ENCODE measurements around the gene SCAMP2. TPM values are rescaled to one million over a fixed set of nuclear protein-coding genes. Genes with fewer than 3 reads are reported as not detected.

SCAMP2 gene
- total and polyA plus RNA-seq, 2 donors (not counting 1 experiment from before 2014, with no cell fraction given): 85.1 to 105 TPM

DNA sequence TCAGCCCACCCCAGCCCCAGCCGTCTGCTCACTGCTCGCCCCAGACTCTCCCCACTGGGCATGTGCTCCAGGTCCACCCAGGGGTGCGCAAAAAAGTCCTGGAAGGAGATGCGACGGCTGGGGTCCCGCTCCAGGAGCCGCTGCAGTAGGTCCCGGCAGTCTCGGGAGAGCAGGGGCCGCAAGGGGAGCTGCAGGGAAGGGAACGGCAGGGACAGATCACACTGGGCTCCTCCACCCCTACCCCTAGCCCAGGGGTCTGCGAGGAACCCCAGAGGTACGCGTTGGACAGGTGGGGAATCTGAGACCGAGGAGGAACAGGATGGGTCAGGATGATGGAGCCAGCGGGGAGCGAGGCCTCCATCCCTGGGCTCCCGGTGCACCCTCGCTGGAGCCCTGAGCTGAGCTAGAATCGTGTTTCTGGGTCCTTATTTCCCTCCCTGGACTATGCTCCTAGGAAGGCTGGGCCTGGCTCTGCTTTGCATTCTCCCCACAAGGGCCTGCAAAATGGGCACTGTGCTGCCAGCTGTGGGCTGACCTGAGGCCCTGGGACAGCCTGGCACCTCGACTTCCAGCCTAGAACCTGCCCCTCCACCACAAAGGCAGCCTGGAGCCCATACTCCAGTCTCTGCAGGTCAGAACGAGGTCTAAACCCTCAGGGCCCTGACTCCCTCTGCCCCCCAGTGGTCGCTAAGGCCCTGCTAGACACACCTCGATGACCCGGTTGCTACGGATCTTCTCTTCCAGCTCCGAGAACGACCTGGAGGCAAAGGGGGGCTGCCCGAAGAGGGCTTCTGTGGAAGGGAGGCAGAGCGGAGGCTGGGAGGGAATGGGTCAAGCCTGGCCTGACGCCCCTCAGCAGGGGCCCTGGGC is 33.4 kb downstream of the SCAMP2 start:
- intact Hi-C loops (cut with micrococcal nuclease): loop anchor here (5.0 kb wide), 1 partner anchor 52 kb away; no protein-coding TSS in a partner anchor
- Histone ChIP-seq H3K9ac (ENCODE audit: low read length) (no peak overlapping the region), H3K27me3 (replicated peaks in 1 of 4; ENCODE audit: control extremely low read depth in 1 of 4, control insufficient read depth in 3 of 4, insufficient read depth in 4 of 4, low read length in 3 of 4) (no peaks in the 10 kb centered on the region), H3K79me2 (ENCODE audit: control insufficient read depth, insufficient read depth, low read length) (peaks cover 7% of the 10 kb centered on the region), H3K4me2 (replicated peaks; ENCODE audit: low read depth, low read length, poor library complexity, severe bottlenecking) (no peak overlapping the region), H3K27ac (ENCODE audit: low read length in 2 of 2) (no peak overlapping the region), H3K4me1 (ENCODE audit: control insufficient read depth in 2 of 2, insufficient read depth in 2 of 2, low read length in 2 of 2) (peaks cover 16 to 28% of the 10 kb centered on the region in 2 donors), H2AFZ (ENCODE audit: insufficient read depth, low read depth, low read length, poor library complexity, severe bottlenecking) (no peak overlapping the region), H3K36me3 (replicated peaks in 1 of 2; ENCODE audit: control extremely low read depth in 1 of 2, control insufficient read depth in 1 of 2, extremely low read depth in 1 of 2, insufficient read depth in 2 of 2, low read length in 1 of 2) (peaks cover 0 to 10% of the 10 kb centered on the region in 2 experiments), H3K4me3 (ENCODE audit: control extremely low read depth in 1 of 5, extremely low read depth in 1 of 5, insufficient read depth in 1 of 5, low read depth in 2 of 5, low read length in 4 of 5) (no peak overlapping the region), H4K20me1 (ENCODE audit: control insufficient read depth, insufficient read depth, low read length, poor library complexity, severe bottlenecking) (no peaks in the 10 kb centered on the region), H3K9me3 (ENCODE audit: control extremely low read depth in 1 of 3, control insufficient read depth in 2 of 3, insufficient read depth in 1 of 3, low read length in 2 of 3) (no peaks in the 10 kb centered on the region)
- no peak for DNase-seq
- CTCF ChIA-PET: interaction anchor here (0.9 to 10.2 kb wide), 4 partner anchors 18 to 69 kb away, joined by 3 to 98 read pairs (median 4); no protein-coding TSS in a partner anchor
- Mint-ChIP-seq H3K4me1 (peaks cover 30% of the 10 kb centered on the region), H3K4me3 (no peak overlapping the region), H3K27ac (no peak overlapping the region), H3K27me3 (no peaks in the 10 kb centered on the region), H3K9me3 (ENCODE audit: insufficient read depth) (no peaks in the 10 kb centered on the region)
- POLR2A ChIA-PET: no interaction called here
- TF ChIP-seq, protein P1, sequence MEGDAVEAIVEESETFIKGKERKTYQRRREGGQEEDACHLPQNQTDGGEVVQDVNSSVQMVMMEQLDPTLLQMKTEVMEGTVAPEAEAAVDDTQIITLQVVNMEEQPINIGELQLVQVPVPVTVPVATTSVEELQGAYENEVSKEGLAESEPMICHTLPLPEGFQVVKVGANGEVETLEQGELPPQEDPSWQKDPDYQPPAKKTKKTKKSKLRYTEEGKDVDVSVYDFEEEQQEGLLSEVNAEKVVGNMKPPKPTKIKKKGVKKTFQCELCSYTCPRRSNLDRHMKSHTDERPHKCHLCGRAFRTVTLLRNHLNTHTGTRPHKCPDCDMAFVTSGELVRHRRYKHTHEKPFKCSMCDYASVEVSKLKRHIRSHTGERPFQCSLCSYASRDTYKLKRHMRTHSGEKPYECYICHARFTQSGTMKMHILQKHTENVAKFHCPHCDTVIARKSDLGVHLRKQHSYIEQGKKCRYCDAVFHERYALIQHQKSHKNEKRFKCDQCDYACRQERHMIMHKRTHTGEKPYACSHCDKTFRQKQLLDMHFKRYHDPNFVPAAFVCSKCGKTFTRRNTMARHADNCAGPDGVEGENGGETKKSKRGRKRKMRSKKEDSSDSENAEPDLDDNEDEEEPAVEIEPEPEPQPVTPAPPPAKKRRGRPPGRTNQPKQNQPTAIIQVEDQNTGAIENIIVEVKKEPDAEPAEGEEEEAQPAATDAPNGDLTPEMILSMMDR (IDR thresholded peaks at IDR 0.05): no peak
- TF ChIP-seq EZH2 (IDR thresholded peaks at IDR 0.05; ENCODE audit: borderline replicate concordance, insufficient read depth, low read depth, low read length, poor library complexity, severe bottlenecking): no peak
- WGBS (ENCODE audit: insufficient coverage): 94% methylated on average over 29 of the region's 31 CpGs
- no peak for ATAC-seq (ENCODE audit: low read depth)

Data from B cell (primary cell).